K562 (cell line): ENCODE measurements around the gene PLEKHA6.

ENCODE experiments used
- KLF10 ChIP-seq: fragments of 250-450 bp; sonication (Bioruptor Pico); IDR thresholded peaks from 2 replicates; pipeline ENCODE4 v1.6.1; 2021; ENCODE audit warnings: matching md5 sums
- POLR2A ChIP-seq: fragments of 450-650 bp; conservative IDR thresholded peaks from 2 replicates; pipeline ENCODE4 v1.6.1; 2016
- RAD51 ChIP-seq: fragments of 450-650 bp; IDR thresholded peaks from 2 replicates; pipeline ENCODE4 v1.7.1; 2016; ENCODE audit warnings: low read depth, mild to moderate bottlenecking, borderline replicate concordance
- ZNF277 ChIP-seq: fragments of 250-450 bp; sonication (Bioruptor Pico); IDR thresholded peaks from 2 replicates; pipeline ENCODE4 v1.8.0; 2022; ENCODE audit warnings: inconsistent platforms, mild to moderate bottlenecking, moderate library complexity, borderline replicate concordance
- TF ChIP-seq, protein P1 (sequence below), 3 experiments: IDR thresholded peaks in 2 of 3; conservative IDR thresholded peaks in 1 of 3; 2 replicates each; pipeline ENCODE4 v1.5.1; 2011 to 2012; ENCODE audit warnings: low read length in 3 of 3, mild to moderate bottlenecking in 3 of 3, control low read depth in 2 of 3, improper control_type of control experiment in 1 of 3, inconsistent platforms in 1 of 3, low read depth in 1 of 3, mixed read lengths in 1 of 3, moderate library complexity in 1 of 3; ENCODE audit not compliant: insufficient read depth in 2 of 3

- TF ChIP-seq POLR2A (no peak), ZNF277 (CRISPR knock-in tag) (no peak), RAD51 (no peak), KLF10 (CRISPR knock-in tag) (no peak)
- TF ChIP-seq, protein P1, sequence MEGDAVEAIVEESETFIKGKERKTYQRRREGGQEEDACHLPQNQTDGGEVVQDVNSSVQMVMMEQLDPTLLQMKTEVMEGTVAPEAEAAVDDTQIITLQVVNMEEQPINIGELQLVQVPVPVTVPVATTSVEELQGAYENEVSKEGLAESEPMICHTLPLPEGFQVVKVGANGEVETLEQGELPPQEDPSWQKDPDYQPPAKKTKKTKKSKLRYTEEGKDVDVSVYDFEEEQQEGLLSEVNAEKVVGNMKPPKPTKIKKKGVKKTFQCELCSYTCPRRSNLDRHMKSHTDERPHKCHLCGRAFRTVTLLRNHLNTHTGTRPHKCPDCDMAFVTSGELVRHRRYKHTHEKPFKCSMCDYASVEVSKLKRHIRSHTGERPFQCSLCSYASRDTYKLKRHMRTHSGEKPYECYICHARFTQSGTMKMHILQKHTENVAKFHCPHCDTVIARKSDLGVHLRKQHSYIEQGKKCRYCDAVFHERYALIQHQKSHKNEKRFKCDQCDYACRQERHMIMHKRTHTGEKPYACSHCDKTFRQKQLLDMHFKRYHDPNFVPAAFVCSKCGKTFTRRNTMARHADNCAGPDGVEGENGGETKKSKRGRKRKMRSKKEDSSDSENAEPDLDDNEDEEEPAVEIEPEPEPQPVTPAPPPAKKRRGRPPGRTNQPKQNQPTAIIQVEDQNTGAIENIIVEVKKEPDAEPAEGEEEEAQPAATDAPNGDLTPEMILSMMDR (IDR thresholded peaks at IDR 0.05 in 2 of 3, conservative IDR thresholded peaks at IDR 0.05 in 1 of 3; ENCODE audit: insufficient read depth in 2 of 3, low read depth in 1 of 3, low read length in 3 of 3), result no peak
Observed at GRCh38 chr1:204339541-204339940, 20.2 kb downstream of the PLEKHA6 start.
